HG03280 (cell line): ENCODE data around the gene NFATC2.
"Not testable (repeated sequence)": the region's sequence is repeated elsewhere in the genome, so short reads cannot be mapped to it uniquely, and the experiment has no call there.

ENCODE experiments used
- ATAC-seq: cut with Tn5 transposase; IDR thresholded peaks from one replicate; pipeline ENCODE4 v1.9.1; 2021; ENCODE audit warnings: mild to moderate bottlenecking, moderate library complexity; ENCODE audit not compliant: unreplicated experiment

Gene NFATC2

GRCh38 chr20:51569815-51570738 is 27.6 kb upstream of the NFATC2 start:
- no peak for ATAC-seq

- ATAC-seq: not testable (repeated sequence)
Measured at GRCh38 chr20:51568533-51568932, 26.0 kb upstream of the NFATC2 start.

GRCh38 chr20:51567622-51568021 is 25.1 kb upstream of the NFATC2 start:
- no peak for ATAC-seq

- no peak for ATAC-seq
Measured at GRCh38 chr20:51566594-51566993, 24.1 kb upstream of the NFATC2 start.

GRCh38 chr20:51565298-51566144 is 23.0 kb upstream of the NFATC2 start:
- ATAC-seq: no peak

- no peak for ATAC-seq
Measured at GRCh38 chr20:51563486-51564332, 21.2 kb upstream of the NFATC2 start.

- ATAC-seq: no peak
Measured at GRCh38 chr20:51563174-51563485, 20.6 kb upstream of the NFATC2 start.

GRCh38 chr20:51562332-51563173 is 20.0 kb upstream of the NFATC2 start:
- no peak for ATAC-seq

- ATAC-seq: no peak
Measured at GRCh38 chr20:51562027-51562331, 19.5 kb upstream of the NFATC2 start.

- no peak for ATAC-seq
Measured at GRCh38 chr20:51560550-51561307, 18.2 kb upstream of the NFATC2 start.

GRCh38 chr20:51560042-51560441 is 17.5 kb upstream of the NFATC2 start:
- ATAC-seq: no peak

- ATAC-seq: no peak
Measured at GRCh38 chr20:51554538-51555165, 12.1 kb upstream of the NFATC2 start.

- no peak for ATAC-seq
Measured at GRCh38 chr20:51553897-51554486, 11.5 kb upstream of the NFATC2 start.

GRCh38 chr20:51551186-51551585 is 8.7 kb upstream of the NFATC2 start:
- ATAC-seq: no peak

- no peak for ATAC-seq
Measured at GRCh38 chr20:51549474-51549873, 7.0 kb upstream of the NFATC2 start.

GRCh38 chr20:51547951-51548350 is 5.4 kb upstream of the NFATC2 start:
- ATAC-seq: no peak

- no peak for ATAC-seq
Measured at GRCh38 chr20:51545515-51545914, 3.0 kb upstream of the NFATC2 start.

GRCh38 chr20:51543422-51543788 is 886 bp upstream of the NFATC2 start:
- ATAC-seq: no peak

GRCh38 chr20:51542033-51542570 is 417 bp downstream of the NFATC2 start:
- peak; percentile 47 for ATAC-seq
